Prostate gland (tissue), 2 donors: ENCODE data around the gene CAPZB.

Source experiments
- CTCF ChIP-seq, 4 experiments: fragments of 200-600 bp in 2 of 4; fragments of 450-650 bp in 2 of 4; sonication (generic) in 2 of 4; IDR thresholded peaks; 1 replicate in 3 of 4; 2 replicates in 1 of 4; pipeline ENCODE4 v1.5.1; 2016 to 2019; ENCODE audit warnings: antibody characterized with exemption in 4 of 4, mild to moderate bottlenecking in 2 of 4, moderate library complexity in 2 of 4
- POLR2AphosphoS5 ChIP-seq: sonication (generic); formaldehyde crosslinking; IDR thresholded peaks from one replicate; pipeline ENCODE4 v1.6.1; 2017; ENCODE audit warnings: antibody characterized with exemption

- TF ChIP-seq CTCF (IDR thresholded peaks at IDR 0.05) = no peak
- no peak for TF ChIP-seq POLR2AphosphoS5
Measured at GRCh38 chr1:19457607-19458006, 27.7 kb downstream of the CAPZB start.
